GM23248 (cell line): ENCODE data around the gene PLCB4.

Experiments
- EZH2 ChIP-seq: fragments of 200-600 bp; sonication (generic); IDR thresholded peaks from 2 replicates; pipeline ENCODE4 v1.6.1; 2018; ENCODE audit warnings: antibody characterized with exemption, mild to moderate bottlenecking; ENCODE audit not compliant: insufficient read depth, poor library complexity, severe bottlenecking
- EZH2phosphoT487 ChIP-seq: fragments of 200-600 bp; sonication (generic); IDR thresholded peaks from 2 replicates; pipeline ENCODE4 v1.6.1; 2018; ENCODE audit warnings: antibody characterized with exemption, moderate library complexity, mild to moderate bottlenecking, low read depth; ENCODE audit not compliant: insufficient read depth

GRCh38 chr20:9367746-9368145 is 298.9 kb downstream of the PLCB4 start:
- TF ChIP-seq EZH2 (no peak), EZH2phosphoT487 (no peak)
